Thyroid gland (tissue), 4 donors: ENCODE results near the gene VWF.

ENCODE experiments used
- CTCF ChIP-seq, 6 experiments: fragments of 200-600 bp in 3 of 6; fragments of 450-650 bp in 3 of 6; sonication (generic) in 3 of 6; IDR thresholded peaks; one replicate each; pipeline ENCODE4 v1.5.1; 2016 to 2019; ENCODE audit warnings: antibody characterized with exemption in 6 of 6, mild to moderate bottlenecking in 2 of 6, inconsistent platforms in 1 of 6, moderate library complexity in 1 of 6
- POLR2A ChIP-seq, 2 donors: fragments of 450-650 bp; IDR thresholded peaks; one replicate each; pipeline ENCODE4 v1.6.1; 2017; ENCODE audit warnings: antibody characterized with exemption in 2 of 2, mild to moderate bottlenecking in 2 of 2, moderate library complexity in 1 of 2

DNA sequence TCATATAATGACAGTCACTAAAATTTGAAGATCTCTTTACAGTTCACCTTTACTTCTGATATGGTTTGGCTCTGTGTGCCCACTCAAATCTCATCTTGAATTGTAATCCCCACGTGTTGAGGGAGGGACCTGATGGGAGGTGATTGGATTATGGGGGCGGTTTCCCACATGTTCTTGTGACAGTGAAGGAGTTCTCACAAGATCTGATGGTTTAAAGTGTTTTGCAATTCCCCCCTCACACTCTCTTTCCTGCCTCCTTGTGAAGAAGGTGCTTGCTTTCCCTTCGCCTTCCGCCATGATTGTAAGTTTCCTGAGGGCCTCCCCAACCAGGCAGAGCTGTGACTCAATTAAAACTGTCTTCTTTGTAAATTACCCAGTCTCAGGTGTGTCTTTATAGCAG is 48.4 kb upstream of the VWF start:
- TF ChIP-seq CTCF (IDR thresholded peaks at IDR 0.05): no peak
- no peak for TF ChIP-seq POLR2A (IDR thresholded peaks at IDR 0.05)
